Measurements from ENCODE around the gene CTAGE9.
"Not testable (repeated sequence)": the region's sequence is repeated elsewhere in the genome, so short reads cannot be mapped to it uniquely, and the experiment has no call there.

Gene CTAGE9

GRCh38 chr6:131717836-131718542, 7.2 kb upstream of the CTAGE9 start:
- TF ChIP-seq EZH2 (IDR thresholded peaks at IDR 0.05; ENCODE audit: borderline replicate concordance, low read length) = no peak
- TF ChIP-seq CTCF (IDR thresholded peaks at IDR 0.05; ENCODE audit: low read length) = no peak

GRCh38 chr6:131715567-131715966, 4.8 kb upstream of the CTAGE9 start:
- not testable (repeated sequence) for H2AFZ ChIP-seq (ENCODE audit: low read length); H3K4me2 ChIP-seq (ENCODE audit: low read length); H3K36me3 ChIP-seq (ENCODE audit: insufficient read depth, low read length); H3F3A ChIP-seq (ENCODE audit: insufficient read depth, low read length); H4K20me1 ChIP-seq (ENCODE audit: insufficient read depth, low read length); H3K27me3 ChIP-seq (ENCODE audit: insufficient read depth, low read length); H3K9ac ChIP-seq (ENCODE audit: low read length); H3K27ac ChIP-seq (ENCODE audit: low read depth, low read length, poor library complexity, severe bottlenecking); H3K9me3 ChIP-seq (ENCODE audit: low read length); H3K4me1 ChIP-seq (ENCODE audit: insufficient read depth, low read length, severe bottlenecking); H3K9me2 ChIP-seq (ENCODE audit: low read depth, low read length); H3K4me3 ChIP-seq (ENCODE audit: low read depth, low read length, poor library complexity, severe bottlenecking); H3K79me2 ChIP-seq (ENCODE audit: insufficient read depth, low read length)

More at GRCh38 chr6:131717836-131718542, 7.2 kb upstream of the CTAGE9 start:
- Histone ChIP-seq H3K79me2 (ENCODE audit: insufficient read depth, low read length) (no peaks in the 10 kb centered on the region), H3F3A (ENCODE audit: insufficient read depth, low read length) (no peaks in the 10 kb centered on the region), H3K27ac (ENCODE audit: low read depth, low read length, poor library complexity, severe bottlenecking) (no peak overlapping the region), H3K9me3 (ENCODE audit: low read length) (no peaks in the 10 kb centered on the region), H3K9me2 (ENCODE audit: low read depth, low read length) (no peaks in the 10 kb centered on the region), H3K4me2 (ENCODE audit: low read length) (no peak overlapping the region), H3K36me3 (ENCODE audit: insufficient read depth, low read length) (no peaks in the 10 kb centered on the region), H3K4me3 (ENCODE audit: low read depth, low read length, poor library complexity, severe bottlenecking) (no peak overlapping the region), H2AFZ (ENCODE audit: low read length) (no peak overlapping the region), H3K9ac (ENCODE audit: low read length) (no peak overlapping the region), H4K20me1 (ENCODE audit: insufficient read depth, low read length) (no peaks in the 10 kb centered on the region), H3K27me3 (ENCODE audit: insufficient read depth, low read length) (no peaks in the 10 kb centered on the region), H3K4me1 (ENCODE audit: insufficient read depth, low read length, severe bottlenecking) (no peaks in the 10 kb centered on the region)

- not testable (repeated sequence) for H2AFZ ChIP-seq (ENCODE audit: low read length); H3K9me2 ChIP-seq (ENCODE audit: low read depth, low read length); H3F3A ChIP-seq (ENCODE audit: insufficient read depth, low read length); H3K9me3 ChIP-seq (ENCODE audit: low read length); H3K9ac ChIP-seq (ENCODE audit: low read length); H3K4me1 ChIP-seq (ENCODE audit: insufficient read depth, low read length, severe bottlenecking); H3K27ac ChIP-seq (ENCODE audit: low read depth, low read length, poor library complexity, severe bottlenecking); H3K4me3 ChIP-seq (ENCODE audit: low read depth, low read length, poor library complexity, severe bottlenecking); H3K27me3 ChIP-seq (ENCODE audit: insufficient read depth, low read length); H3K36me3 ChIP-seq (ENCODE audit: insufficient read depth, low read length); H4K20me1 ChIP-seq (ENCODE audit: insufficient read depth, low read length); H3K4me2 ChIP-seq (ENCODE audit: low read length); H3K79me2 ChIP-seq (ENCODE audit: insufficient read depth, low read length)
Measured at GRCh38 chr6:131703905-131704304, 6.9 kb downstream of the CTAGE9 start.

- not testable (repeated sequence) for H3K4me3 ChIP-seq (ENCODE audit: low read depth, low read length, poor library complexity, severe bottlenecking); H3K4me1 ChIP-seq (ENCODE audit: insufficient read depth, low read length, severe bottlenecking); H3K27me3 ChIP-seq (ENCODE audit: insufficient read depth, low read length); H3K36me3 ChIP-seq (ENCODE audit: insufficient read depth, low read length); H3K79me2 ChIP-seq (ENCODE audit: insufficient read depth, low read length); H3F3A ChIP-seq (ENCODE audit: insufficient read depth, low read length); H3K27ac ChIP-seq (ENCODE audit: low read depth, low read length, poor library complexity, severe bottlenecking); H2AFZ ChIP-seq (ENCODE audit: low read length); H4K20me1 ChIP-seq (ENCODE audit: insufficient read depth, low read length); H3K4me2 ChIP-seq (ENCODE audit: low read length); H3K9ac ChIP-seq (ENCODE audit: low read length); H3K9me3 ChIP-seq (ENCODE audit: low read length); H3K9me2 ChIP-seq (ENCODE audit: low read depth, low read length)
Measured at GRCh38 chr6:131700851-131701250, 10.0 kb downstream of the CTAGE9 start.

Measured in OCI-LY1 (cell line).